Mucosa of descending colon (tissue), 3 donors: ENCODE results near the gene ECPAS. TPM values are rescaled to one million over a fixed set of nuclear protein-coding genes. Genes with fewer than 3 reads are reported as not detected.
"Not testable (repeated sequence)": the region's sequence is repeated elsewhere in the genome, so short reads cannot be mapped to it uniquely, and the experiment has no call there.

Source experiments
- ATAC-seq: fragments of 200-7000 bp; cut with Tn5 transposase; one replicate; pipeline ENCODE4 v1.9.1; 2020; ENCODE audit warnings: mild to moderate bottlenecking, moderate library complexity
- DNase-seq, 3 donors: peaks; one replicate each; pipeline ENCODE4 v3.0.0-alpha.2; 2020
- H3K36me3 ChIP-seq: fragments of 200-600 bp; one replicate; pipeline ENCODE4 v1.8.0; 2021; ENCODE audit warnings: low read depth, mild to moderate bottlenecking
- H3K4me1 ChIP-seq: fragments of 200-600 bp; one replicate; pipeline ENCODE4 v1.8.0; 2021; ENCODE audit warnings: low read depth, mild to moderate bottlenecking
- H3K4me3 ChIP-seq: fragments of 200-600 bp; one replicate; pipeline ENCODE4 v1.8.0; 2021; ENCODE audit warnings: mild to moderate bottlenecking
- H3K9me3 ChIP-seq: fragments of 200-600 bp; one replicate; pipeline ENCODE4 v1.8.0; 2021; ENCODE audit warnings: mild to moderate bottlenecking
- intact Hi-C, 2 donors: fragments of 100-400 bp; cut with DNase I in 1 of 2; cut with micrococcal nuclease in 1 of 2; formaldehyde crosslinking; loops; one replicate each; pipeline versions ENCODE4 v1.11.0 to v1.11.1; 2022; cut with DNase I, micrococcal nuclease
- total RNA-seq, 3 donors: library from RNA; stranded (reverse); fragmentation: NEBNext Ultra II Directional in 2 of 3; extraction: Animal tissue kit (Norgen Biotek cat#: 25700) in 2 of 3; gene quantifications; one replicate each; pipeline versions ENCODE4 v1.2.1 to v1.2.4, GENCODE V29; 2021 to 2023
- TF ChIP-seq, protein P1 (sequence below): fragments of 200-600 bp; IDR thresholded peaks from one replicate; pipeline ENCODE4 v1.8.0; 2022; ENCODE audit warnings: antibody characterized with exemption, mild to moderate bottlenecking
- donor health status: DM: no; HTN: no; CAD: no; lungs with moderate emphysema.
- donor health status: DM: no; HTN: no; CAD: no.
- donor health status: DM: no; HTN: yes; CAD: no.

The ECPAS gene
- total RNA-seq, 3 donors from 2014 or later, result 77.4 to 102 (median 82.8) TPM

GRCh38 chr9:111412280-111412679 lies 71.9 kb downstream of the ECPAS start:
- Histone ChIP-seq H3K9me3 (no peaks in the 10 kb centered on the region), H3K36me3 (peaks cover 13% of the 10 kb centered on the region), H3K4me1 (no peaks in the 10 kb centered on the region), H3K4me3 (no peak overlapping the region)
- no peak for ATAC-seq
- TF ChIP-seq, protein P1, sequence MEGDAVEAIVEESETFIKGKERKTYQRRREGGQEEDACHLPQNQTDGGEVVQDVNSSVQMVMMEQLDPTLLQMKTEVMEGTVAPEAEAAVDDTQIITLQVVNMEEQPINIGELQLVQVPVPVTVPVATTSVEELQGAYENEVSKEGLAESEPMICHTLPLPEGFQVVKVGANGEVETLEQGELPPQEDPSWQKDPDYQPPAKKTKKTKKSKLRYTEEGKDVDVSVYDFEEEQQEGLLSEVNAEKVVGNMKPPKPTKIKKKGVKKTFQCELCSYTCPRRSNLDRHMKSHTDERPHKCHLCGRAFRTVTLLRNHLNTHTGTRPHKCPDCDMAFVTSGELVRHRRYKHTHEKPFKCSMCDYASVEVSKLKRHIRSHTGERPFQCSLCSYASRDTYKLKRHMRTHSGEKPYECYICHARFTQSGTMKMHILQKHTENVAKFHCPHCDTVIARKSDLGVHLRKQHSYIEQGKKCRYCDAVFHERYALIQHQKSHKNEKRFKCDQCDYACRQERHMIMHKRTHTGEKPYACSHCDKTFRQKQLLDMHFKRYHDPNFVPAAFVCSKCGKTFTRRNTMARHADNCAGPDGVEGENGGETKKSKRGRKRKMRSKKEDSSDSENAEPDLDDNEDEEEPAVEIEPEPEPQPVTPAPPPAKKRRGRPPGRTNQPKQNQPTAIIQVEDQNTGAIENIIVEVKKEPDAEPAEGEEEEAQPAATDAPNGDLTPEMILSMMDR, result no peak
- intact Hi-C loops, result no loop called here
- no peak for DNase-seq

DNA sequence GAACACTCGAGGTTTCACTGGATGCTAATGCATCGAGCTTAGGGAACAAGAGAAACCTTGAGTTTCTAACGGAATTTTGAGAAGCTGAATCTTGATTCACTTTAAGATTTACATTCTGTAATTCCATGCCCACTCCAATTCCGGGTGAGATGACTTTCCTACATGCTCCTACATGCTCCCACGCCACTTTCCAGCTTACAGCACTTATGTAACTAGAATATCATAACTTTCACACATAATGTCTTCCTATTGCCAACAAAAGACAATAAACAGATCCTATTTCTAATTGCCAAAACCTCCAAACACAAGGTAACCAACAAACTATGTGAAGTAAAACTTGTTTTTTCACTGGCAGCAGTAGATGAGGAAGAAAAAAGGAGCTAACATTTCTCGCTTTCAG lies 72.9 kb downstream of the ECPAS start:
- Histone ChIP-seq H3K9me3 (no peaks in the 10 kb centered on the region), H3K36me3 (peaks cover 16% of the 10 kb centered on the region), H3K4me1 (no peaks in the 10 kb centered on the region), H3K4me3 (no peak overlapping the region)
- ATAC-seq (no peak), DNase-seq (no peak)
- intact Hi-C loops, result no loop called here
- TF ChIP-seq, protein P1, result no peak

DNA sequence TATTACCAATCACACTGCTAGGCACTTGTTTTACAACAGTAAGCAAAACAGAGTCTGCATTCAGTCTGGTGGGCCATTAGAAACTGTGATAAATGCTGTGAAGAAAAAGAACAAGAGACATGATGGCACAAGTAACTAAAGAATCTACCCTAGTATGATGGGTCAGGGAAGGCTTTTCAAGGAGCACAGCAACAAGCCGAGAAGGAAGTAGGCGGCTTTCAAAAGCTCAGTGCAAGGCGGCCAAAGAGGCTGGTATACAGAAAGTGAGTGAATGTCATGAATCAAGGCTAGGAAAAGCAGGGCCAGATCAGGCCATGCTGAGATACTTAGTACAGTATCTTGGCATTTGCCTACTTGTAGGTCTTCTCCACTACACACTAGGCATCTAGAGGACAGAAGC lies 76.4 kb downstream of the ECPAS start:
- ATAC-seq, result no peak
- no peaks in the 10 kb centered on the region for H3K9me3 ChIP-seq
- H3K4me3 ChIP-seq, result no peak overlapping the region
- intact Hi-C loops, result no loop called here
- no peaks in the 10 kb centered on the region for H3K4me1 ChIP-seq
- H3K36me3 ChIP-seq, result peaks cover 9% of the 10 kb centered on the region
- TF ChIP-seq, protein P1, result no peak
- no peak for DNase-seq

- DNase-seq (no peak), ATAC-seq (no peak)
- TF ChIP-seq, protein P1, result no peak
- intact Hi-C loops, result no loop called here
- H3K4me3 ChIP-seq, result no peak overlapping the region
- peaks cover 10% of the 10 kb centered on the region for H3K9me3 ChIP-seq
- H3K36me3 ChIP-seq, result peaks cover 5% of the 10 kb centered on the region
- no peaks in the 10 kb centered on the region for H3K4me1 ChIP-seq
Observed at GRCh38 chr9:111405701-111406100, 78.5 kb downstream of the ECPAS start.

DNA sequence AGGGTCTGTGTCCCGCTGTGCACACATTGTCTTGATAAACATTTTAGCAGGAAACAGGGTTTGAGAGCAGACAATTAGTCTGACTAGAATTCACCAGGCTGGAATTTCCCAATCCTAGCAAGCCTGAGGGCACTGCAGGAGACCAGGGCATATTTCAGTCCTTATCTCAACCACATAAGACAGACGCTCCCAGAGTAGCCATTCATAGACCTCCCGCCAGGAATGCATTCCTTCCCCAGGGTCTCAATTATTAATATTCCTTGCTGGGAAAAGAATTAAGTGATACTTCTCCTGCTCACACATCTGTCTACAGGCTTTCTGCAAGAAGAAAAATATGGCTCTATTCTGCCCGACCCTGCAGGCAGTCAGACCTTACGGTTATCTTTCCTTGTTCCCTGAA lies 82.7 kb downstream of the ECPAS start:
- DNase-seq, H3K36me3 ChIP-seq, H3K4me1 ChIP-seq, ATAC-seq, H3K4me3 ChIP-seq, intact Hi-C loops: not testable (repeated sequence)
- H3K9me3 ChIP-seq, result peaks cover 14% of the 10 kb centered on the region

DNA sequence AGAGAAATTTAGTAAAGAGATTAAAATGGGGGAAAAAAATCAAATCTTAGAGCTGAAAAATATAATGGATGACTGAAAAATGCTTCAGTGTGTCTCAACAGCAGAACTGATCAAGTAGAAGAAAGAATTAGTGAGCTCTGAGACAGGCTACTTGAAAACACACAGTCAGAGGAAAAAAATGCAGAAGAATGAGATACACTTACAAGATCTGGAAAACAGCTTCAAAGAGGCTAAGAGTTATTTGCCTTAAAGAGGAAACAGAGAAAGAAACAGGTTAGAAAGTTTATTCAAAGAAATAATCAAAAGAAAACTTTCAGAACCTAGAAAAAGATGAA lies 83.7 kb downstream of the ECPAS start:
- ATAC-seq (no peak), DNase-seq (no peak)
- intact Hi-C loops, result no loop called here
- Histone ChIP-seq H3K36me3 (no peaks in the 10 kb centered on the region), H3K4me1 (no peaks in the 10 kb centered on the region), H3K4me3 (no peak overlapping the region), H3K9me3 (peaks cover 14% of the 10 kb centered on the region)
- TF ChIP-seq, protein P1, result no peak
